ENCODE measurements around the gene GAN. TPM values are rescaled to one million over a fixed set of nuclear protein-coding genes. Genes with fewer than 3 reads are reported as not detected.

GAN gene
- total RNA-seq, 4 donors from 2014 or later, result 9.6 to 14.8 (median 11.7) TPM

DNA sequence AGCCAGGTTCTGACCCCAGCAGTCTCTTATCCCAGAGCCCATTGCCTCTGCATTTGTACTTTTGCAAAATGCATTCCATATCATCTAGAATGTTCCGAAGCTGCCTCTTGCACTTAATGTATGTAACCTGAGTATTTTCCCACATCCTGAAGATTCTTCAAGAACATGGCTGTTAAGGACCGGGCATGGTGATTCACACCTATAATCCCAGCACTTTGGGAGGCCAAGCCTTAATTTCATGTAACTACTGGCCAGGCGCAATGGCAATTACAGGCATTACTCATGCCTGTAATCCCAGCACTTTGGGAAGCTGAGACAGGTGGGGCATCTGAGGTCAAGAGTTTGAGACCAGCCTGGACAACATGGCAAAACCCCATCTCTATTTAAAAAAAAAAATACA, 31.7 kb upstream of the GAN start:
- TF ChIP-seq, protein P1, sequence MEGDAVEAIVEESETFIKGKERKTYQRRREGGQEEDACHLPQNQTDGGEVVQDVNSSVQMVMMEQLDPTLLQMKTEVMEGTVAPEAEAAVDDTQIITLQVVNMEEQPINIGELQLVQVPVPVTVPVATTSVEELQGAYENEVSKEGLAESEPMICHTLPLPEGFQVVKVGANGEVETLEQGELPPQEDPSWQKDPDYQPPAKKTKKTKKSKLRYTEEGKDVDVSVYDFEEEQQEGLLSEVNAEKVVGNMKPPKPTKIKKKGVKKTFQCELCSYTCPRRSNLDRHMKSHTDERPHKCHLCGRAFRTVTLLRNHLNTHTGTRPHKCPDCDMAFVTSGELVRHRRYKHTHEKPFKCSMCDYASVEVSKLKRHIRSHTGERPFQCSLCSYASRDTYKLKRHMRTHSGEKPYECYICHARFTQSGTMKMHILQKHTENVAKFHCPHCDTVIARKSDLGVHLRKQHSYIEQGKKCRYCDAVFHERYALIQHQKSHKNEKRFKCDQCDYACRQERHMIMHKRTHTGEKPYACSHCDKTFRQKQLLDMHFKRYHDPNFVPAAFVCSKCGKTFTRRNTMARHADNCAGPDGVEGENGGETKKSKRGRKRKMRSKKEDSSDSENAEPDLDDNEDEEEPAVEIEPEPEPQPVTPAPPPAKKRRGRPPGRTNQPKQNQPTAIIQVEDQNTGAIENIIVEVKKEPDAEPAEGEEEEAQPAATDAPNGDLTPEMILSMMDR (IDR thresholded peaks at IDR 0.05), result no peak
- no peak for TF ChIP-seq POLR2AphosphoS5 (IDR thresholded peaks at IDR 0.05)
- TF ChIP-seq EP300 (IDR thresholded peaks at IDR 0.05), result no peak
- TF ChIP-seq POLR2A (IDR thresholded peaks at IDR 0.05; ENCODE audit: low read depth), result no peak
- no peak for DNase-seq (ENCODE audit: extremely low spot score)
- Histone ChIP-seq H3K27me3 (no peaks in the 10 kb centered on the region), H3K36me3 (no peaks in the 10 kb centered on the region), H3K27ac (replicated peaks in 1 of 4) (no peak overlapping the region), H3K9me3 (no peaks in the 10 kb centered on the region), H3K4me3 (no peak overlapping the region), H3K4me1 (no peaks in the 10 kb centered on the region)
- 90% methylated on average over 2 of the region's 3 CpGs for WGBS
- intact Hi-C loops (cut with DNase I), result no loop called here

- no peak for DNase-seq (ENCODE audit: extremely low spot score)
- 85% methylated on average over 8 of the region's 8 CpGs for WGBS
- H3K4me1 ChIP-seq, result no peaks in the 10 kb centered on the region
- no peaks in the 10 kb centered on the region for H3K36me3 ChIP-seq
- no peaks in the 10 kb centered on the region for H3K27me3 ChIP-seq
- intact Hi-C loops (cut with DNase I), result no loop called here
- H3K27ac ChIP-seq (replicated peaks in 1 of 4), result no peak overlapping the region
- TF ChIP-seq EP300 (IDR thresholded peaks at IDR 0.05) (no peak), POLR2AphosphoS5 (IDR thresholded peaks at IDR 0.05) (no peak), POLR2A (IDR thresholded peaks at IDR 0.05; ENCODE audit: low read depth) (no peak)
- TF ChIP-seq, protein P1 (IDR thresholded peaks at IDR 0.05), result no peak
- no peak overlapping the region for H3K4me3 ChIP-seq
- no peaks in the 10 kb centered on the region for H3K9me3 ChIP-seq
Observed at GRCh38 chr16:81284995-81285600, 29.7 kb upstream of the GAN start.

DNA sequence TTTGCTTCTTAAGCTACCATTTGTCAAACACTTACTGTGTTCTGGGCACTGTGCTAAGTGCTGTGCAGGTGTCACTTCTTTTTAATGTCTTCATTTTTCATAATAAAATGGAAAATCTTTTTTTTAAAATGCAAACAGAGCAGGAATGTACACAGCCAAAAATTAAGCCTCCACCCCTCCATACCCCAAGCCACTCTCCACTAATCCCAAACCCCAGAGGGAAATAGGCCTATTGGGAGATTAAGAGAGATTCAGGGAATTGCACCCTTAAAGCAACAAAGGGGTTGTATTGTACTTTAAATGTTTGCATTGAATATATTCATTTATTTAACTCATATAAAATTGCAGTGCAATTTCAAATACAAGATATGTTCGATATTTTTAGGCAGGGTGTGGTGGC, 28.6 kb upstream of the GAN start:
- no peaks in the 10 kb centered on the region for H3K36me3 ChIP-seq
- H3K9me3 ChIP-seq, result no peaks in the 10 kb centered on the region
- H3K4me1 ChIP-seq, result no peaks in the 10 kb centered on the region
- intact Hi-C loops (cut with DNase I), result no loop called here
- TF ChIP-seq EP300 (IDR thresholded peaks at IDR 0.05) (no peak), POLR2AphosphoS5 (IDR thresholded peaks at IDR 0.05) (no peak), POLR2A (IDR thresholded peaks at IDR 0.05; ENCODE audit: low read depth) (no peak)
- TF ChIP-seq, protein P1 (IDR thresholded peaks at IDR 0.05), result no peak
- no peak overlapping the region for H3K4me3 ChIP-seq
- no peak overlapping the region for H3K27ac ChIP-seq (replicated peaks in 1 of 4)
- WGBS, result 95% methylated on average over 1 of the region's 1 CpG
- DNase-seq (ENCODE audit: extremely low spot score), result no peak
- H3K27me3 ChIP-seq, result no peaks in the 10 kb centered on the region

GRCh38 chr16:81291117-81291516, 23.6 kb upstream of the GAN start:
- no peak for DNase-seq (ENCODE audit: extremely low spot score)
- 90% methylated on average over 7 of the region's 9 CpGs for WGBS
- Histone ChIP-seq H3K27ac (replicated peaks in 1 of 4) (no peak overlapping the region), H3K27me3 (no peaks in the 10 kb centered on the region), H3K36me3 (no peaks in the 10 kb centered on the region), H3K4me3 (no peak overlapping the region), H3K4me1 (no peaks in the 10 kb centered on the region), H3K9me3 (no peaks in the 10 kb centered on the region)
- TF ChIP-seq POLR2AphosphoS5 (IDR thresholded peaks at IDR 0.05) (no peak), POLR2A (IDR thresholded peaks at IDR 0.05; ENCODE audit: low read depth) (no peak), EP300 (IDR thresholded peaks at IDR 0.05) (no peak)
- TF ChIP-seq, protein P1 (IDR thresholded peaks at IDR 0.05), result no peak
- intact Hi-C loops (cut with DNase I), result no loop called here

DNA sequence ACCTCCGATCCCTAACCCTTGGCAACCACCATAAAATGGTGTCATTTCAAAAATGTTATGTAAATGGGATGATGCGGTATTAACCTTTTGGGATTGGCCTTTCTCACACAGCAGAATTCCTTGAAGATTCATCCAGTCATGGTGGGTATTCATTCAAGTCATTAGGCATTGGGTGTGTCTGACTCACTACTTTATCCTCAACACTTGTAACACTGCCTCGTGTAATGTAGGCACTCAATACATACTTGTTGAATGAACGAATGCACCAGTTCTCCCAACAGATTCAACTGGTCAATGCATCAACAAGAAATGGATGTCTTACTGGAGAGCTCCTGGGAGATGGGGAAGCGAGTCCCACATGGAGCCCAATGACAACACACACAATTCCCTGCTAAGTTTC, 21.8 kb upstream of the GAN start:
- no peaks in the 10 kb centered on the region for H3K36me3 ChIP-seq
- WGBS, result 87% methylated on average over 5 of the region's 5 CpGs
- no peaks in the 10 kb centered on the region for H3K9me3 ChIP-seq
- no peaks in the 10 kb centered on the region for H3K27me3 ChIP-seq
- H3K4me1 ChIP-seq, result no peaks in the 10 kb centered on the region
- DNase-seq (ENCODE audit: extremely low spot score), result no peak
- H3K4me3 ChIP-seq, result no peak overlapping the region
- no peak overlapping the region for H3K27ac ChIP-seq (replicated peaks in 1 of 4)
- intact Hi-C loops (cut with DNase I), result no loop called here
- TF ChIP-seq EP300 (IDR thresholded peaks at IDR 0.05), result no peak
- TF ChIP-seq POLR2AphosphoS5 (IDR thresholded peaks at IDR 0.05), result no peak
- TF ChIP-seq, protein P1 (IDR thresholded peaks at IDR 0.05), result no peak
- TF ChIP-seq POLR2A (IDR thresholded peaks at IDR 0.05; ENCODE audit: low read depth), result no peak

Measured in esophagus muscularis mucosa (tissue), 4 donors.